A549 (cell line): ENCODE data around the gene DHX30. TPM values are rescaled to one million over a fixed set of nuclear protein-coding genes. Genes with fewer than 3 reads are reported as not detected.

Source experiments
- ATAC-seq, 2 experiments: fragments of 200-7000 bp in 1 of 2; fragments of >200 bp in 1 of 2; cut with Nextera tagmentation in 1 of 2; cut with Tn5 transposase in 1 of 2; 3 replicates each; pipeline versions ENCODE4 v1.8.0 to v1.9.1; 2018 to 2020; ENCODE audit warnings: mild to moderate bottlenecking in 1 of 2, moderate library complexity in 1 of 2
- CTCF ChIA-PET: fragments of 300-600 bp; sonication (Branson Sonifier 250); formaldehyde crosslinking; extraction: SDS; loops from one replicate; lab custom pipeline; 2021; ENCODE audit warnings: antibody characterized with exemption, inconsistent platforms; lab: Yijun Ruan, JAX
- POLR2A ChIA-PET: fragments of 350-600 bp; formaldehyde crosslinking; extraction: SDS; loops from one replicate; lab custom pipeline; 2021; ENCODE audit warnings: antibody characterized with exemption, inconsistent platforms; lab: Yijun Ruan, JAX
- DNase-seq, 2 experiments: peaks; one replicate each; pipeline versions ENCODE4 v3.0.0 to v3.0.0-alpha.2; 2011 to 2016; ENCODE audit warnings: low read depth in 1 of 2, low spot score in 1 of 2
- FAIRE-seq: peaks from 2 replicates; lab custom pipeline; 2011; peaks lifted over from hg19 to GRCh38; lab: Jason Lieb, UNC
- H3K27ac ChIP-seq, 2 experiments: fragments of >200 bp; sonication (Bioruptor Twin); formaldehyde crosslinking; 3 replicates each; pipeline ENCODE4 v1.5.1; 2016 to 2017
- H3K4me1 ChIP-seq: fragments of >200 bp; sonication (Bioruptor Twin); formaldehyde crosslinking; 3 replicates; pipeline ENCODE4 v1.6.1; 2016
- H3K4me2 ChIP-seq: fragments of >200 bp; sonication (Bioruptor Twin); formaldehyde crosslinking; 3 replicates; pipeline ENCODE4 v1.6.1; 2016
- H3K4me3 ChIP-seq: fragments of >200 bp; sonication (Bioruptor Twin); formaldehyde crosslinking; 3 replicates; pipeline ENCODE4 v1.5.1; 2016
- H3K9me3 ChIP-seq: fragments of >200 bp; sonication (Bioruptor Twin); formaldehyde crosslinking; 3 replicates; pipeline ENCODE4 v1.6.1; 2016
- BHLHE40 ChIP-seq: IDR thresholded peaks from 2 replicates; pipeline ENCODE4 v1.6.1; 2012; ENCODE audit warnings: low read depth, low read length, inconsistent platforms
- EHMT2 ChIP-seq: fragments of 200-600 bp; sonication (generic); IDR thresholded peaks from 2 replicates; pipeline ENCODE4 v1.6.1; 2016; ENCODE audit warnings: antibody characterized with exemption, low read depth, mild to moderate bottlenecking, moderate library complexity
- EP300 ChIP-seq, 2 experiments: fragments of >200 bp; sonication (Bioruptor Twin); formaldehyde crosslinking; IDR thresholded peaks; 2 replicates in 1 of 2; 3 replicates in 1 of 2; pipeline ENCODE4 v1.6.1; 2016 to 2017
- ESRRA ChIP-seq: fragments of 150-350 bp; IDR thresholded peaks from 2 replicates; pipeline ENCODE4 v1.6.1; 2014; ENCODE audit warnings: mild to moderate bottlenecking, low read length, borderline replicate concordance
- FOSL2 ChIP-seq, 2 experiments: fragments of 450-650 bp in 1 of 2; fragments of >200 bp in 1 of 2; sonication (Bioruptor Twin) in 1 of 2; formaldehyde crosslinking; IDR thresholded peaks; 2 replicates each; pipeline versions ENCODE4 v1.5.0 to v1.6.1; 2016 to 2020; ENCODE audit warnings: mild to moderate bottlenecking in 1 of 2, moderate library complexity in 1 of 2
- FOXS1 ChIP-seq: fragments of 250-450 bp; sonication (Bioruptor Pico); IDR thresholded peaks from 2 replicates; pipeline ENCODE4 v1.5.0; 2020; ENCODE audit warnings: mild to moderate bottlenecking, moderate library complexity
- HEYL ChIP-seq: fragments of 250-450 bp; sonication (Bioruptor Pico); IDR thresholded peaks from 2 replicates; pipeline ENCODE4 v1.8.0; 2021; ENCODE audit warnings: mild to moderate bottlenecking, moderate library complexity
- HOXB13 ChIP-seq: fragments of 250-450 bp; sonication (Bioruptor Pico); IDR thresholded peaks from 2 replicates; pipeline ENCODE4 v1.5.0; 2020; ENCODE audit warnings: low read depth, mild to moderate bottlenecking, moderate library complexity
- POLR2AphosphoS2 ChIP-seq: conservative IDR thresholded peaks from 2 replicates; pipeline ENCODE4 v1.6.1; 2012; ENCODE audit warnings: low read length, improper control_type of control experiment, inconsistent platforms
- RAD21 ChIP-seq, 2 experiments: fragments of >200 bp in 1 of 2; sonication (Bioruptor Twin) in 1 of 2; formaldehyde crosslinking in 1 of 2; IDR thresholded peaks in 1 of 2; conservative IDR thresholded peaks in 1 of 2; 2 replicates in 1 of 2; 3 replicates in 1 of 2; pipeline ENCODE4 v1.6.1; 2012 to 2018; ENCODE audit warnings: inconsistent platforms in 1 of 2
- SREBF2 ChIP-seq: fragments of 450-650 bp; IDR thresholded peaks from 2 replicates; pipeline ENCODE4 v1.6.1; 2014; ENCODE audit warnings: mild to moderate bottlenecking, moderate library complexity
- ZNF302 ChIP-seq: fragments of 250-450 bp; sonication (Bioruptor Pico); IDR thresholded peaks from 2 replicates; pipeline ENCODE4 v1.9.0; 2021; ENCODE audit warnings: inconsistent platforms, mild to moderate bottlenecking, moderate library complexity
- WGBS: methylation state at CpG from one replicate; pipeline ENCODE4 v1.1.6; 2017; ENCODE audit errors: missing lambda C conversion rate; 5-methylcytosine and 5-hydroxymethylcytosine counted together
- polyA plus RNA-seq, 4 experiments: library from polyadenylated mRNA; depleted of rRNA in 3 of 4; stranded (reverse); fragments of >200 nt; fragmentation: RNase III in 1 of 4; extraction: RNeasy Plus Mini Kit Qiagen cat#74134 plus additional on column Dnase treatment in 1 of 4; gene quantifications; 2 replicates in 3 of 4; 3 replicates in 1 of 4; pipeline ENCODE4 v1.2.3, GENCODE V29; 2011 to 2017
- TF ChIP-seq, protein P1 (sequence below): fragments of >200 bp; sonication (Bioruptor Twin); formaldehyde crosslinking; IDR thresholded peaks from 3 replicates; pipeline ENCODE4 v1.5.1; 2016
- TF ChIP-seq, protein P2 (sequence below): fragments of 250-450 bp; sonication (Bioruptor Pico); IDR thresholded peaks from 2 replicates; pipeline ENCODE4 v1.5.0; 2021; ENCODE audit warnings: mild to moderate bottlenecking, moderate library complexity, borderline replicate concordance
- TF ChIP-seq, protein P3 (sequence below): fragments of >200 bp; sonication (Bioruptor Twin); formaldehyde crosslinking; IDR thresholded peaks from 3 replicates; pipeline ENCODE4 v1.6.1; 2016
- TF ChIP-seq, protein P4 (sequence below): IDR thresholded peaks from 2 replicates; pipeline ENCODE4 v1.6.1; 2012

Gene DHX30
- polyA plus RNA-seq, 2 of the 4 experiments (the other 2 are of a cell fraction), result 40.5 to 44.6 TPM

DNA sequence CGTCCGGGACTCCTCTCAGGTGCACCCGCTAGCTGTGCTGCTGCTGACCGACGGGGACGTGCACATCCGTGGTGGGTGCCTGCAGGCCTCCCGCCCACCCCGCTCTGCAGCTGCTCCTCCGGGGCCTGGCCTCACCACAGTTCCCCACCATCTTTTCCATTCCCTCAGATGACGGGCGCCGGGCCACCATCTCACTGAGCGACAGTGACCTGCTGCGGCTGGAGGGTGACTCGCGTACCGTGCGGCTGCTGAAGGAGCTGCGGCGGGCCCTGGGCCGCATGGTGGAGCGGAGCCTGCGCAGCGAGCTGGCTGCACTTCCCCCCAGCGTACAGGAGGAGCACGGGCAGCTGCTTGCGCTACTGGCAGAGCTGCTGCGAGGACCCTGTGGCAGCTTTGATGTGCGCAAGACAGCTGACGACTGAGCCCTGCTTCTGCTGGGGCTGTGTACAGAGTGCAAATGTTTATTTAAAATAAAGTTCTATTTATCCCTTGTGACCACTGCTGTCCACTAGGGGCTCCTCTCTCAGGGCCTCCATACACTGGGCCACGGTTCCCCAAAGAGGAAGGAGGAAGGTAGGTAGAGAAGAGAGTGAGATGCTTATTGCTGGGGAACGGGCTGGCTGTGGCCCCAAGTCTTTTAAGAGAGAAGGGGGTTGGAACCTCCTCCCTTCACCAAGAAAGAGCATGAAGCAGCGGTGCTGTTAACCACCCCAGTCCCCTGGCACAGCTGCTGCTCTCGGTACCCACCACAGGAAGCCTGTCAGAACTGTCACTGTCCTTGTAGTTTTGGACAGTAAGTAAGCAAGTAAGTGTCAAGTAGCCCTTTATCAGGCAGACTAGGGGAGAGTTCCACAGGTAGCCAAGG, 47.0 kb downstream of the DHX30 start:
- DNase-seq (peak in 1 of 2 experiments; percentile 44), ATAC-seq (peak; percentile 60 to 73), FAIRE-seq (no peak)
- POLR2A ChIA-PET, result no interaction called here
- no peaks in the 10 kb centered on the region for H3K9me3 ChIP-seq
- TF ChIP-seq, protein P1, sequence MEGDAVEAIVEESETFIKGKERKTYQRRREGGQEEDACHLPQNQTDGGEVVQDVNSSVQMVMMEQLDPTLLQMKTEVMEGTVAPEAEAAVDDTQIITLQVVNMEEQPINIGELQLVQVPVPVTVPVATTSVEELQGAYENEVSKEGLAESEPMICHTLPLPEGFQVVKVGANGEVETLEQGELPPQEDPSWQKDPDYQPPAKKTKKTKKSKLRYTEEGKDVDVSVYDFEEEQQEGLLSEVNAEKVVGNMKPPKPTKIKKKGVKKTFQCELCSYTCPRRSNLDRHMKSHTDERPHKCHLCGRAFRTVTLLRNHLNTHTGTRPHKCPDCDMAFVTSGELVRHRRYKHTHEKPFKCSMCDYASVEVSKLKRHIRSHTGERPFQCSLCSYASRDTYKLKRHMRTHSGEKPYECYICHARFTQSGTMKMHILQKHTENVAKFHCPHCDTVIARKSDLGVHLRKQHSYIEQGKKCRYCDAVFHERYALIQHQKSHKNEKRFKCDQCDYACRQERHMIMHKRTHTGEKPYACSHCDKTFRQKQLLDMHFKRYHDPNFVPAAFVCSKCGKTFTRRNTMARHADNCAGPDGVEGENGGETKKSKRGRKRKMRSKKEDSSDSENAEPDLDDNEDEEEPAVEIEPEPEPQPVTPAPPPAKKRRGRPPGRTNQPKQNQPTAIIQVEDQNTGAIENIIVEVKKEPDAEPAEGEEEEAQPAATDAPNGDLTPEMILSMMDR, result peak; percentile 33; the same call in 2 of the 3 replicates
- TF ChIP-seq HOXB13 (CRISPR knock-in tag) (no peak), EHMT2 (no peak), ESRRA (no peak), SREBF2 (no peak), EP300 (IDR thresholded peaks at IDR 0.05) (no peak), FOSL2 (IDR thresholded peaks at IDR 0.05) (no peak), FOSL2 (CRISPR knock-in tag; IDR thresholded peaks at IDR 0.05) (no peak), BHLHE40 (no peak), RAD21 (conservative IDR thresholded peaks at IDR 0.05 in 1 of 2, IDR thresholded peaks at IDR 0.05 in 1 of 2) (peak in 1 of 2 experiments; percentile 25; a peak in 1 of 5 replicates), ZNF302 (CRISPR knock-in tag) (no peak), FOXS1 (no peak)
- TF ChIP-seq, protein P2, sequence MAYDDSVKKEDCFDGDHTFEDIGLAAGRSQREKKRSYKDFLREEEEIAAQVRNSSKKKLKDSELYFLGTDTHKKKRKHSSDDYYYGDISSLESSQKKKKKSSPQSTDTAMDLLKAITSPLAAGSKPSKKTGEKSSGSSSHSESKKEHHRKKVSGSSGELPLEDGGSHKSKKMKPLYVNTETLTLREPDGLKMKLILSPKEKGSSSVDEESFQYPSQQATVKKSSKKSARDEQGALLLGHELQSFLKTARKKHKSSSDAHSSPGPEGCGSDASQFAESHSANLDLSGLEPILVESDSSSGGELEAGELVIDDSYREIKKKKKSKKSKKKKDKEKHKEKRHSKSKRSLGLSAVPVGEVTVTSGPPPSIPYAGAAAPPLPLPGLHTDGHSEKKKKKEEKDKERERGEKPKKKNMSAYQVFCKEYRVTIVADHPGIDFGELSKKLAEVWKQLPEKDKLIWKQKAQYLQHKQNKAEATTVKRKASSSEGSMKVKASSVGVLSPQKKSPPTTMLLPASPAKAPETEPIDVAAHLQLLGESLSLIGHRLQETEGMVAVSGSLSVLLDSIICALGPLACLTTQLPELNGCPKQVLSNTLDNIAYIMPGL (CRISPR knock-in tag), result no peak
- TF ChIP-seq, protein P3, sequence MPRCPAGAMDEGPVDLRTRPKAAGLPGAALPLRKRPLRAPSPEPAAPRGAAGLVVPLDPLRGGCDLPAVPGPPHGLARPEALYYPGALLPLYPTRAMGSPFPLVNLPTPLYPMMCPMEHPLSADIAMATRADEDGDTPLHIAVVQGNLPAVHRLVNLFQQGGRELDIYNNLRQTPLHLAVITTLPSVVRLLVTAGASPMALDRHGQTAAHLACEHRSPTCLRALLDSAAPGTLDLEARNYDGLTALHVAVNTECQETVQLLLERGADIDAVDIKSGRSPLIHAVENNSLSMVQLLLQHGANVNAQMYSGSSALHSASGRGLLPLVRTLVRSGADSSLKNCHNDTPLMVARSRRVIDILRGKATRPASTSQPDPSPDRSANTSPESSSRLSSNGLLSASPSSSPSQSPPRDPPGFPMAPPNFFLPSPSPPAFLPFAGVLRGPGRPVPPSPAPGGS, result no peak
- TF ChIP-seq, protein P4, sequence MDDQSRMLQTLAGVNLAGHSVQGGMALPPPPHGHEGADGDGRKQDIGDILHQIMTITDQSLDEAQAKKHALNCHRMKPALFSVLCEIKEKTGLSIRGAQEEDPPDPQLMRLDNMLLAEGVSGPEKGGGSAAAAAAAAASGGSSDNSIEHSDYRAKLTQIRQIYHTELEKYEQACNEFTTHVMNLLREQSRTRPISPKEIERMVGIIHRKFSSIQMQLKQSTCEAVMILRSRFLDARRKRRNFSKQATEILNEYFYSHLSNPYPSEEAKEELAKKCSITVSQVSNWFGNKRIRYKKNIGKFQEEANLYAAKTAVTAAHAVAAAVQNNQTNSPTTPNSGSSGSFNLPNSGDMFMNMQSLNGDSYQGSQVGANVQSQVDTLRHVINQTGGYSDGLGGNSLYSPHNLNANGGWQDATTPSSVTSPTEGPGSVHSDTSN, result no peak
- no peak overlapping the region for H3K27ac ChIP-seq
- 90% methylated on average over 31 of the region's 35 CpGs for WGBS
- CTCF ChIA-PET, result interaction anchor here (1.0 to 3.3 kb wide), 7 partner anchors 10 to 308 kb away, joined by 3 to 17 read pairs (median 6); no protein-coding TSS in a partner anchor
- no peak overlapping the region for H3K4me2 ChIP-seq
- no peak overlapping the region for H3K4me3 ChIP-seq
- no peaks in the 10 kb centered on the region for H3K4me1 ChIP-seq

DNA sequence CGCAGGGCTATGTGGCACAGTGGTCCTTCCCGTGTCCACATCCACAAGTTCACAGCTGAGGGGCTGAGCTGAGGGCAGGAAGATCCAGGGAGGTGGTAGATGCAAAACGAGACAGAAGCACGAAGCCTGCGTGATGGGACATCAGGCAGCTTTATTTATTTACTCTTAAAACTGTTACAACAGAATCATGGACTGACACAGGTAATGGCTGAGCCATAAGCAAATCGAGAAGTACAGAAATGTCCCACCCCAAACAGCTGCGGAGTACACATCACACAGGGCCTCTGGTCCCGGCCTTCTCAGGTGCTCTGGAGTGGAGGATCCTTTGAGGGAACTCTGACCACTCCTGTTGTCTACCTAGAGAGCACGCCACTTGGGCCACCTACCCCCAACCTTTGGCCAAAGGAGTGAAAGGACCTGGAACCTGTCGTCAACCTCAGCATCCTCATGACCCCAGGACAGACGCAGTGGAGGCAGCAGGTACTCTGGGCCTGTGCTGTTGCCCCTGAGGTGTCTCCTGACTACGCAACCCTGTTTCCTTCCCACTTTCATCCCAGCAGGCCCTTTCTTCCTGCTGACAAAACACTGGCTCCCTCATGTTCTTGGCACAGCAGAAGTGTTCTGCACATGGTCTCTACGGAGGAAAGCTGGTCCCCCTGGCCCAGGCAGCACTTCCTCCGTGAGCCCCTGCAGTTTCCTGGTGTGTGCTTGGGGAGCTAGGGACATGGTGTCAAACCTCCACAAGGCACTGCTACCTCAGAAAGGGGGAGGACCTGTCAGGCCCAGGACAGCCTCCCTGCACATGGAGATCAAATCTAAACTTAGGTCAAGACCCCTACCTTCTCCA, 47.8 kb downstream of the DHX30 start:
- DNase-seq (no peak), FAIRE-seq (no peak), ATAC-seq (no peak)
- Histone ChIP-seq H3K4me3 (no peak overlapping the region), H3K4me2 (no peak overlapping the region), H3K4me1 (no peaks in the 10 kb centered on the region), H3K27ac (no peak overlapping the region), H3K9me3 (no peaks in the 10 kb centered on the region)
- no peak for TF ChIP-seq BHLHE40
- TF ChIP-seq, protein P2 (CRISPR knock-in tag), result no peak
- TF ChIP-seq HEYL (CRISPR knock-in tag), result no peak
- TF ChIP-seq POLR2AphosphoS2, result 0 out of 2 replicates have a peak, but pooled peaks have one; percentile 56
- POLR2A ChIA-PET, result interaction anchor here (0.5 kb wide), 1 partner anchor 18 kb away, joined by 3 read pairs; no protein-coding TSS in a partner anchor
- CTCF ChIA-PET, result interaction anchor here (1.0 to 3.3 kb wide), 6 partner anchors 9 to 307 kb away, joined by 3 to 17 read pairs (median 6); no protein-coding TSS in a partner anchor
- 93% methylated on average over 12 of the region's 14 CpGs for WGBS
